ENCODE results near the gene UTS2. TPM values are rescaled to one million over a fixed set of nuclear protein-coding genes. Genes with fewer than 3 reads are reported as not detected.

Gene UTS2
- total RNA-seq, 1 donor from 2014 or later = not detected

DNA sequence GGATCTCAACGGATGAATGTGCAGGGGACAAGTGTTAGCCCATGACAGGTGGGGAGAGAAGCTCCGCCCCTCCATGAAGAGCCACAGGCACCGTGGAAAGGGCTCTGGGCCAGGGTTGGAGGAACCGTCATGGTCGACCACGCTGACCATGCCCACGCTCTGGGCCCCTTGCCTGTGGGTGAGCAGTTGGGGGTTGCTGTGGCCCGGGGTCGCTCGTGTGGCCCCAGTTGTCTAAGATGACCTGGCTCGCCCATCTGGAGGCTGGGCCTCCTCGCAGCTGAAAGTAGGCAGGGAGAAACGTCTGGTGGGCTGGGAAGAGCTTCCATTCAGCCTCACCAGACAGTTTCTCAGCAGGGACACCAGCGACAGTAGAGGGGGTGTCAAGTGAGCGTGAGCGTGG, 13.1 kb upstream of the UTS2 start:
- intact Hi-C loops (cut with micrococcal nuclease) = no loop called here
- no peak for ATAC-seq

DNA sequence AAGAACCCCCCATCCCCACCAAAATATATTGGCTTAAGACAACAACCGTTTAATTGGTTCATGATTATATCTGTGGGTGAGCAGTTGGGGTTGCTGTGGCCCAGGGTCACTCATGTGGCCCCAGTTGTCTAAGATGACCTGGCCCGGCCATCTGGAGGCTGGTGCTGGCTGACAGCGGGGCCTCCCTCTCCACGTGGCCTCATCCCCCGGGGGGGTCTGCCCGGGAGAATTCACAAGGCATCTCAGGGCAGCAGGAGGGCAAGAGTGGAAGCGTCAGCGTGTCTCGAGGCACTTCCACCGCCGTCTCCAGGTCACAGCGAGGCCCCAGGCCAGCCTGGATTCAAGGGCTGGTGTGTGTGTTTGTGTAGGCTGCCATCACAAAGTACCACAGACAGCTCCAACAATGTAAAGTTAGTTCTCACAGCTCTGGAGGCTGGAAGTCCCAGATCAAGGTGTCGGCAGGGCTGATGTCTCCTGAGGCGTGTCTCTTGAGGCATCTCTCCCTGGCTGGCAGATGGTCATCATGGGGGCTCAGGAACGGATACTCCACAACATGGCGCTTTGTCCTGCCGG, 11.0 kb upstream of the UTS2 start:
- ATAC-seq (no peak), DNase-seq (no peak)
- intact Hi-C loops (cut with micrococcal nuclease) = no loop called here

More for the DNA sequence above, 13.1 kb upstream of the UTS2 start:
- DNase-seq = no peak

DNA sequence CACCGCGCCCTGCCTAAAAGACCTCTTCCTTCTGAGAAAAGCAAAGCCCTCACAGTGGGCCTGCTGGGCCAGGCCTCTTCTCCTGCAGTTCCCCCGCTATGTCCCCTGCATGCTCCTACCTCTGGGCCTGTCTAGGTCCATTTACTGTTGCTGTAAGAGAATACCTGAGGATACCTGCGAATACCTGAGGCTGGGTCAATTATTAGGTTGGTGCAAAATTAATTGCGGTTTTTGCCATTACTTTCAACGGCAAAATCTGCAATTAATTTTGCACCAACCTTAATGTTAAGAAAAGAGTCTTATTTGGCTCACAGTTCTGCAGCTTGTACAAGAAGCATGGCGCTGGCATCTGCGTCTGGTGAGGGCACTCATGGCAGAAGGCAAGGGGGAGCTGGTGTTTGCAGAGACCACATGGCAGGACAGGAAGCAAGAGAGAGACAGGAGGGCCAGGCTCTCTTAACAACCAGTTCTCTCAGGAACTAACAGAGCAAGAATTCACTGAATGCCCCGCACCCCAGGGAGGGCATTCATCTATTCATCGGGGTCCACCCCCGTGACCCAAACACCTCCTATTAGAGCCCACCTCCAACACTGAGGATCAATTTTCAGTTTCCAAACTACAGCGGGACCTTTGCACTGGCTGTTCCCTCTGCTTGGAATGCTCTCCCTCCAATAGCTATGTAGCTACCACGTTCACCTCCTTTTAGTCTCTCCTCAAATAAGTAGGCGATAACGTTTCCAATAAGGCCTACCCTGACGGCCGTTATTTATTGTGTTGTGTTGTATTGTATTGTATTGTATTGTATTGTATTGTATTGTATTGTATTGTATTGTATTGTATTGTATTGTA, 9.6 kb upstream of the UTS2 start:
- ATAC-seq = no peak
- intact Hi-C loops (cut with micrococcal nuclease) = no loop called here
- DNase-seq = no peak

DNA sequence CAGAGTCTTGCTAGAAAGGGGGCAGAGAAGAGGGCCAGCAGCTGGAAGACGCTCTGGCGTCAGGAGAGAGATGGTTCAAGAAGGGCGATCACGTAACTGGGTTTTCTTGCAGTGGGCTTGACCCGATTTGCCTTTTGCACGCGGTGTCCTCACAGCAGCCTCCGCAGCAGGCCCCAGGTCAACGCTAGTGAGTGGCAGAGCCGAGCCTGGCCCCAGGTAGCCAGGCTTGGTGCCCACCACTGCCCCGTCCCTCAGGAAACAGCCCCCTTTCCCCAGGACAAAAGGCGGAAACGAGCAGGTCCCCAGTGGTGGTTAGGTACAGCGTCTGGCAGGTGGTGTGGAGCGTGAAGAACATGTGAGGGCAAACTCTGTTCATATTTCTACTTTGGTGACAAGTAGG, 8.6 kb upstream of the UTS2 start:
- ATAC-seq (no peak), DNase-seq (no peak)
- intact Hi-C loops (cut with micrococcal nuclease) = no loop called here

DNA sequence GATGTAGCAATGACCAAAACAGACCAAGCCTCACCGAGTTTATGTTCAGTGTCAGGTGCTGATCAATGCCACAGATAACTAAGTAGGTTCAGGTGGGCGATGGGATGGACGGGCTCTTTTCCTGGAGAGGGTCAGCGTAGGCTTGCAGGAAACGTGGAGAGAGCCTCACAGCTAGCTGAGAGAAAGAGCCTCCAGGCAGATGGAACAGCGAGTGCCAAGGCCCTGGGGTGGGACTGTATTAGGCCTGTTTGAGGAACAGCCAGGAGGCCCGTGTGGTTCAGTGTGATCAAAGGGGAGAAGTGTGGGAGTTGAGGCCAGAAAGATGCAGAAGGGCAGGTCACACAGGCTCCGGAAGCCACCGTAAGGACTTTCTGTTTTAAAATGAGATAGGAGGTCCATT, 7.3 kb upstream of the UTS2 start:
- intact Hi-C loops (cut with micrococcal nuclease) = no loop called here
- no peak for ATAC-seq

DNA sequence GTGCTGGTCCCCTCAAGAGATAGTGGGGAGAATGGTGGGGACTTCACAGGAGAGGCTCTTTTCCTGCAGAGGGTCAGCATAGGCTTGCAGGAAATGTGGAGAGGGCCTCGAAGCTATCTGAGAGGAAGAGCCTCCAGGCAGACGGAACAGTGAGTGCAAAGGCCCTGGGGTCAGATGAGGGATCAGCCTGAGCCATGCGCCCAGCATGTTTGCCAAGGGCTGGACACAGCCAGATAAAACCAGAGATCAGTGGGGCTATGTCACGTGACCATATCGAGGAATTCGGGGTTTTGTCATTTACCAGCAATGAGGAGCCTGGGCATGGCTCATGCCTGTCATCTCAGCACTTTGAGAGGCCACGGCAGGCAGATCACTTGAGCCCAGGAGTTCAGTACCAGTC, 6.5 kb upstream of the UTS2 start:
- intact Hi-C loops (cut with micrococcal nuclease) = no loop called here
- DNase-seq = no peak
- no peak for ATAC-seq

More for the DNA sequence above, 7.3 kb upstream of the UTS2 start:
- DNase-seq = no peak

DNA sequence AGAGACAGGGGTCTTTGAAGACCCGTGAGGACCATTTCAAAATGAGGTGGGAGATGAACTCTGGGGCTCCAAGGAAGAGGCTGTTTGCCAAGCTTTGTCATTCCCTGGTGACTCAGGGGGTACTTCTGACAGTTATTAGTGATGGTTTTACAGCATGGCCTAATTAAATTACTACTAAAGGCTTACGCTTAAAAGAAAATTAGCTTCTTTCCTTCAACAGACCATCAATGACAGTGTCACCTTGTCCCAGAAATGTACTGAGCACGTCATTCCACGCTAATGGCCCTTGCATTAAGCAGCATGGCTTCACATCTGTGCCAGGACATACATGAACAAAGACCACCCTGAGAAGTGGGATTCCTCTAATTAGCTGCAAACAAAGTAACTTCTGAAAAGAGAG, 5.1 kb upstream of the UTS2 start:
- ATAC-seq (no peak), DNase-seq (no peak)
- intact Hi-C loops (cut with micrococcal nuclease) = no loop called here

DNA sequence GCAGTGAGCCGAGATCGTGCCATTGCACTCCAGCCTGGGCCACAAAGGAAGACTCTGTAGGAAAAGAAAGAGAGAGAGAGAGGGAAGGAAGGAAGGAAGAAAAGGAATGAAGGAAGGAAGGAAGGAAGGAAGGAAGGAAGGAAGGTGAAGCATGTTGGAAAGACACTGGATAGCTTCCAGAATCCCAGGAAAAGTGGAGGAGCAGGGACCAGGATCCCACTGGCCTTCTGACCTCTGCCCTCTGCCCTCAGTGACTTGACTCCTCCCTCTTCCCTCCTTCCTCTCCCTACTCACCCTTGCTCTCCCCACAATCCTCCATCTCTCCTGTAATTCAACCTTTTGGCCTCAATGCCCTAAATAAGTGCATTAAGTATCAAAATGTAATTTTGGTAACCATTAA, 4.1 kb upstream of the UTS2 start:
- intact Hi-C loops (cut with micrococcal nuclease) = no loop called here
- no peak for DNase-seq
- ATAC-seq = no peak

DNA sequence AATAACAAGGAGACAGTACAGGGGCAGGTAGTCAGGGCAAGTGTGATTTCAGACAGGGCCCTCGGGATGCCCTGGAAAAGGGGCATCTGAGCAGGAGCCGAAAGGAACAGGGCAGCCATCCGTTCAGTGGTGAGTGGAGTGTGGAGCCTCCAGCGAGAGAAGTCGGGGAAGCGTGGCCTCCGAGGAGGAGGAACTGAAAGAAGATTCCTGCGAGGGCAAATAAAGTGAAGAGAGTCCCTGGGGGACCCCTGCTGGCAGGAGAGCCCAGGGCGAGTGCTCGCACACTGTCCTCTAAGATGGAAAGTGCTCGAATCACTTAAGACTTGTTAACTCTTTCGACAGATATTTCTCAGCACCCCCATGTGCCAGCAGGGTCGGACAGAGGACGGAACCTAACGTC, 3.5 kb upstream of the UTS2 start:
- DNase-seq (no peak), ATAC-seq (no peak)
- intact Hi-C loops (cut with micrococcal nuclease) = no loop called here

DNA sequence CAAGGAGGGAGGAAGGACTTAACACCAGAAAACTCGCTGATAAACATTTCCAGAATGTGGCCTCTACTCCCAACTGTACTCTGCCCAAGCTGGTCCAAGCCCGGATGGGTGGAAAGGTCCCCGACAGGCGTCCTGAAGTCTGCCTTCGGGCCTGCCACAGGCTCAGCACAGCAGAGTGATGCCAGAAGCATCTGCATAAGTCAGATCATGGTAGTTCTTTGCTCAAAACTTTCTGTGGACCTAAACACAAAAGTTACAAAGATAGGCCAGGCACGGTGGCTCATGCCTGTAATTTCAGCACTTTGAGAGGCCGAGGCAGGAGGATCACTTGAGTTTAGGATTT, 790 bp upstream of the UTS2 start:
- no peak for ATAC-seq

DNA sequence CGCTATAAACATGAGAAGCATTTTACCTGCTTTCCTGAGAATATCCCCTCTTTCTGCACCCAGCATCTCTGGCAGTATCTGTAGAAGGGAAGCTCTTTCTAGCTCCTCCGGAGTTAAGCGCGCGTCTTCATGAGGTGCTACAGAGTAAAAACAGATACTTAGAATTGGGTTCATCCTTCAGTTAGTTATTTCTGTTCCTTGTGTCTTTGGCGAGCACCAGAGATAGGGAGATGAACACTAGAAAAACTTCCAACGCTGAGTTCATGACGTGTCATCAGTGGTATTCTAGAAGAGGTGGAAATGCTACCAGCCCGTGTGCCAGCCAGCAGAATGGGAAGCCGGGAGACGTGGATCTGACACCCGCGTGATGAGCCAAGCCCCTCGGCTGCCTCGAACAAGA, 2.1 kb downstream of the UTS2 start:
- ATAC-seq = no peak
- no peak for DNase-seq
- intact Hi-C loops (cut with micrococcal nuclease) = no loop called here

More for the DNA sequence above, 790 bp upstream of the UTS2 start:
- intact Hi-C loops (cut with micrococcal nuclease) = no loop called here
- no peak for DNase-seq

DNA sequence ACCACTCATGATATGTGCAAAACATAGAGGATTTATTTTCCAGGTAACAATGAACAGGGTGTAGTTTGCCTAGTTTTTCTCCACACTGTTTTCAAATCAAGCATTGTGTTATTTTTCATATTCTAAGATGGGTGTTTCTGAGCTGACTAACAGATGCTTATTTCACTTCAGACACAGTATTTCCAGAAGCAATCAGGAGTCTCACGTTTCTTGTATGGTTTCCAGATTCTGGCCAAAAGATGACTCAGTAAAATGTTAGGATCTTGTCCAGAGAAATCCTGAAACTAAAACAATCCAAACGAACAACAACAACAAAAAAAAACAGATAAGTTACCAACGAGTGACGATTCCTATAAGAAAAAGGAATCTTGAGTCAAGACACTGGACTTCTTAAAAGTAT, 5.3 kb downstream of the UTS2 start:
- no peak for ATAC-seq
- intact Hi-C loops (cut with micrococcal nuclease) = no loop called here
- no peak for DNase-seq

DNA sequence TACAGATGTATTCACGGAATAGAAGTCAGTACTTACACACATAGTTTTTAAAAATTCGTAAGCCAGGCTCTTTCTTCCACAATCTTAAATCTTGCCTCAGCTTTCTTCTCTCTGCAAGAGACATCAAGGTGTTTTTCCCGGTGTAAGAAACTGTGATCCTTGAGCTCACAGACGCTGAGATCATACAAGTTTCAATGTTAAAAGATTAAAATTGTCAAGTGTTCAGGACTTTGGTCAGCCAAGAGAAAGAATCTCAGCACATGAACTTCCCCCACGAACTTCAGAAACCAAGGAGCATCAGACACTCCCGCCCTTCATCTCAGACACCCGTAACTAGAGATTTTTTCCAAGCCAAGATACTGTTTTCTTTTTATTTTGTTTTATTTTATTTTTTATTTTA, 6.2 kb downstream of the UTS2 start:
- ATAC-seq (no peak), DNase-seq (no peak)
- intact Hi-C loops (cut with micrococcal nuclease) = no loop called here

DNA sequence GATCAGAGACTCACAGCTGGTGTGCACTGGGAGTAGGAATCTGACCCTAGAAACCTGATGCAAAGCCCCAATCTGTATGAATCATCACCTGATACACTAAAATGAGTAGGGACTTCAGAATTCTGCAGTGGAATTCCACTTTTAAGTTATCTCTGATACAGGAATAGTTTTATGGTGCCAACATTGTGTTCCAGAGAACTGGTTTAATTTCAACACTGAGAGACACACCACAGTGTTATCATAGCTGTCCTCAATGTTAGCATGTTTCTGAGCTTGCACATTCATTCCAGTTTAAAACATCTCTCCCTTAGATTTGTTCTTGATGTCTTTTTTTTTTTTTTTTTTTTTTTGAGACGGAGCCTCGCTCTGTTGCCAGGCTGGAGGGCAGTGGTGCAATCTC, 7.1 kb downstream of the UTS2 start:
- intact Hi-C loops (cut with micrococcal nuclease) = no loop called here
- ATAC-seq = no peak

DNA sequence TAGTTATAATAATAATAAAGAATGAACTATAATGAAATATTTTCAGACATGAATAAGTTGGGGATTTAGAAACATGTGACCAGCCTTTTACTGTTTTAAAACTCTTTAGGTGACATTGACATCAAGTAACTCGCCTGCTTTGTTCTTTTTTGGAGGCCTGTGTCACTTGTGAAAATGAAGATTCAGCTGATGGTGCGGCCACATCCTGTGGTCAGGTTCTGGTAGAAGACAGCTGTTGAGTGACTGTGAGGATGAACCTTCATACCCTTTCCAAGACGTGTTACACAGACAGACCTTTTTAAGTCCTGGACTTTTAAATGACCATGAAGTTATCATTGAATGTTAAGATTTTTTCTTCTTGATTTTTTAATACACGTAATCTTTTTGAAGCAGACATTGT, 10.3 kb downstream of the UTS2 start:
- DNase-seq = no peak
- intact Hi-C loops (cut with micrococcal nuclease) = no loop called here
- ATAC-seq = no peak

More for the DNA sequence above, 7.1 kb downstream of the UTS2 start:
- DNase-seq = no peak

DNA sequence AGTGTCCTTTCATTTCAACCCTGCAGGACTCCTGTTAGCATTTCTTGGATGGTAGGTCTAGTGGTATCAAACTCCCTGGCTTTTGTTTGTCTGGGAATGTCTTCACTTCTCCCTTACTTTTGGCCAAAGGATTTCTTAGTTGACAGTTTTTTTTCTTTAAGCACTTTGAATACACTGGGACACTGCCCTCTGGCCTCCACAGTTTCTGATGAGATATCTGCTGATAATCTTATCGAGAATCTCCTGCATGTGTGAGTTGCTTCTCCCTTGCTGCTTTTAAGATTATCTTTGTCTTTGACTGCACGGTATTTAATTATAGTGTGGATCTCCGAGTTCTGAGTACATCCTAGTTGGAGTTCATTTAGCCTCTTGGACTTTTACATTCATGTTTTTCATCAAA, 13.3 kb downstream of the UTS2 start:
- intact Hi-C loops (cut with micrococcal nuclease) = no loop called here
- DNase-seq = no peak
- no peak for ATAC-seq

DNA sequence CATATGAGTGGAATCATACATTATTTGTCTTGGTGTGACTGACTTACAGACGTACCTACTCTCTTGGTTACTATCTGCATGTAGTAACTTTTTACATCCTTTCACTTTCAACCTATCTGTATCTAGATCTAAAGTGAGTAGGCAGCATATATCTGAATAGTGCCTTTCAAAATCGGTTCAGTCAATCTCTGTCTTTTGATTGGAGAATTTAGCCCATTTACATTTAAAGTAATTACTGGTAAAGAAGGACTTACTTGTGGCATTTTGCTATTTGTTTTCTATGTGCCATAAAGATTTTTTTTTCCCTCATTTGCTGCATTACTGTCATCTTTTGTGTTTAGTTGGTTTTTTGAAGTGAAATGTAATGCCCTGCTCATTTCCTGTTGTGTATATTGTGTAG, 14.2 kb downstream of the UTS2 start:
- ATAC-seq (no peak), DNase-seq (no peak)
- intact Hi-C loops (cut with micrococcal nuclease) = no loop called here

DNA sequence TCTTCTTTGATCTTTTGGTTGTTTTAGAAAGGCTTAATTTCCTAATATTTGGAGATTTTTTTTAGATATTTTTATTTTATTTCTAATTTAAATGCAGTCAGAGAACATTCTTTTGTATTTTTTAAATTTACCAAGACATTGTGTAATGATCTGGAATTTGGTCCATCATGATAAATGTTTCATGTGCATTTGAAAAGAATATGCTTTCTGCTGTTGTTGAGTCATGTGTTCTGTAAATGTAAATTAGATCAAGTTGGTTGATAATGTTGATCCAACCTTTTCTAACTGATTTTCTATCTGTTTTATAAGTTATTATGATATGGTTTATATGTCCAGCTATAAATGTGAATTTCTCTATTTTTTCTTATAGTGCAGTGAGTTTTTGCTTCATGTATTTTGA, 19.8 kb downstream of the UTS2 start:
- intact Hi-C loops (cut with micrococcal nuclease) = no loop called here
- DNase-seq (no peak), ATAC-seq (no peak)

DNA sequence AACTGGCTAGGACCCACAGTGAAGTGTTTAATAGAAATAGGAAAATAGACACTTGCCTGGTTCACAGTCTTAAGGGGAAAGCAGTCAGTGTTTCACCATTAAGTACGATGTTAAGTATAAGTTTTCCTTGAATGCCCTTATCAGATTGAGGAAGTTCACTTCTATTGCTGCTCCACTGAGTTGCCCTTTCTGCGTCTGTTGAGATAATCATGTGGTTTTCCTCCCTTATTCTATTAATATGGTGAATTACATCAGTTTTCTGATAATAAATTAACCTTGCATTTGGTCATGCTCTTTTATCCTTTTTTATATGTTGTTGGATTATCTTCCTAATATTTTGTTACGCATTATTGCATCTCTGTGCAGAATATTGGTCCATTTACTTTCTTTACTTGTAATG, 21.4 kb downstream of the UTS2 start:
- no peak for ATAC-seq

DNA sequence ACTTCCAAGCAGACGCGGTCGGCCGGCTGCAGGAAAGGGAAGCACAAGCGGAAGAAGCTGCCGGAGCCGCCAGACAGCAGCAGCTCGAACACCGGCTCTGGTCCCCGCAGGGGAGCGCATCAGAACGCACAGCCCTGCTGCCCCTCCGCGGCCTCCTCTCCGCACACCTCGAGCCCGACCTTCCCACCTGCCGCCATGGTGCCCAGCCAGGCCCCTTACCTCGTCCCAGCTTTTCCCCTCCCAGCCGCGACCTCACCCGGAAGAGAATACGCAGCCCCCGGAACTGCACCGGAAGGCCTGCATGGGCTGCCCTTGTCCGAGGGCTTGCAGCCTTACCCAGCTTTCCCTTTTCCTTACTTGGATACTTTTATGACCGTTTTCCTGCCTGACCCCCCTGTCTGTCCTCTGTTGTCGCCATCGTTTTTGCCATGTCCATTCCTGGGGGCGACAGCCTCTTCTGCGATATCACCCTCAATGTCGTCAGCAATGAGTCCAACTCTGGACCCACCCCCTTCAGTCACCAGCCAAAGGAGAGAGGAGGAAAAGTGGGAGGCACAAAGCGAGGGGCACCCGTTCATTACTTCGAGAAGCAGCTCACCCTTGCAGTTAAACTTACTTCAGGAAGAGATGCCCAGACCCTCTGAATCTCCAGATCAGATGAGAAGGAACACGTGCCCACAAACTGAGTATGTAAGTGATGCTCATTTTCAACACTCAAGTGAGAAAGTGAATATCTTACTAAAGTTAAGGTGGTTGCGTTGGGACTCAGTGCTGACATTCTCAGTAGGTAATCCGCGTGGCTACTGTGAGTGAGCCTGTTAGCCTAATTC, 25.5 kb downstream of the UTS2 start:
- intact Hi-C loops (cut with micrococcal nuclease) = no loop called here
- peak; percentile 28 for ATAC-seq
- no peak for DNase-seq

More for the DNA sequence above, 21.4 kb downstream of the UTS2 start:
- intact Hi-C loops (cut with micrococcal nuclease) = no loop called here
- DNase-seq = no peak

Data from left ventricle myocardium superior (tissue), 1 donor.